H1 (cell line): ENCODE data around the gene OSBP2. TPM values are rescaled to one million over a fixed set of nuclear protein-coding genes. Genes with fewer than 3 reads are reported as not detected.

Source experiments
- BRCA1 ChIP-seq: IDR thresholded peaks from 2 replicates; pipeline ENCODE4 v1.6.1; 2012; ENCODE audit warnings: low read depth, low read length, improper control_type of control experiment
- CHD1 ChIP-seq: IDR thresholded peaks from 2 replicates; pipeline ENCODE4 v1.6.1; 2012; ENCODE audit warnings: low read depth, low read length, improper control_type of control experiment
- CHD7 ChIP-seq: fragments of 300-600 bp; sonication (generic); IDR thresholded peaks from 2 replicates; pipeline ENCODE4 v1.7.1; 2012; ENCODE audit warnings: low read length, moderate library complexity, mild to moderate bottlenecking, inconsistent platforms; ENCODE audit not compliant: insufficient replicate concordance
- KDM1A ChIP-seq: fragments of 200-600, 300-600 bp; sonication (generic); IDR thresholded peaks from 2 replicates; pipeline ENCODE4 v1.7.1; 2016; ENCODE audit warnings: mild to moderate bottlenecking, low read length, borderline replicate concordance
- KDM5A ChIP-seq: fragments of 200-600 bp; IDR thresholded peaks from 2 replicates; pipeline ENCODE4 v1.7.1; 2012; ENCODE audit warnings: mild to moderate bottlenecking, low read length, inconsistent platforms, mixed read lengths
- NRF1 ChIP-seq: IDR thresholded peaks from 2 replicates; pipeline ENCODE4 v1.6.1; 2011; ENCODE audit warnings: mild to moderate bottlenecking, low read depth, low read length, improper control_type of control experiment
- RFX5 ChIP-seq: IDR thresholded peaks from 2 replicates; pipeline ENCODE4 v1.6.1; 2011; ENCODE audit warnings: low read depth, low read length, improper control_type of control experiment, borderline replicate concordance
- SIN3A ChIP-seq, 2 experiments: IDR thresholded peaks in 1 of 2; conservative IDR thresholded peaks in 1 of 2; 2 replicates each; pipeline ENCODE4 v1.6.1; 2011 to 2012; ENCODE audit warnings: low read length in 2 of 2, improper control_type of control experiment in 1 of 2, low read depth in 1 of 2, mild to moderate bottlenecking in 1 of 2
- polyA plus RNA-seq, 7 experiments: library from polyadenylated mRNA; depleted of rRNA in 3 of 7; stranded (reverse) in 5 of 7; unstranded in 2 of 7; fragments of >200 nt in 5 of 7; fragments of 200-250 nt in 2 of 7; gene quantifications; 1 replicate in 5 of 7; 2 replicates in 1 of 7; 4 replicates in 1 of 7; pipeline versions ENCODE4 v1.2.1 to v1.2.3, GENCODE V29; 2011 to 2013; ENCODE audit warnings: missing spikeins in 2 of 7, mixed read lengths in 2 of 7
- total RNA-seq: library from RNA; stranded (reverse); fragmentation: NEBNext Ultra II Directional; extraction: Animal tissue kit (Norgen Biotek cat#: 25700); gene quantifications from 2 replicates; pipeline ENCODE4 v1.2.1, GENCODE V29; 2021
- TF ChIP-seq, protein P1 (sequence below): IDR thresholded peaks from 2 replicates; pipeline ENCODE4 v1.6.1; 2011; ENCODE audit warnings: low read depth, mild to moderate bottlenecking, low read length; ENCODE audit not compliant: insufficient read depth

OSBP2 gene
- total and polyA plus RNA-seq, 2 of the 8 experiments (the other 6 are each of a cell fraction or from before 2014, with no cell fraction given), result 3.4 to 3.7 TPM

- TF ChIP-seq CHD7 (no peak), NRF1 (no peak), RFX5 (no peak), KDM1A (no peak), BRCA1 (no peak), CHD1 (no peak), SIN3A (conservative IDR thresholded peaks at IDR 0.05 in 1 of 2, IDR thresholded peaks at IDR 0.05 in 1 of 2; ENCODE audit: low read depth in 1 of 2, low read length in 2 of 2) (no peak), KDM5A (no peak)
- TF ChIP-seq, protein P1, sequence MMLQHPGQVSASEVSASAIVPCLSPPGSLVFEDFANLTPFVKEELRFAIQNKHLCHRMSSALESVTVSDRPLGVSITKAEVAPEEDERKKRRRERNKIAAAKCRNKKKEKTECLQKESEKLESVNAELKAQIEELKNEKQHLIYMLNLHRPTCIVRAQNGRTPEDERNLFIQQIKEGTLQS, result no peak
Measured at GRCh38 chr22:30828187-30829155, 133.8 kb downstream of the OSBP2 start (continued).
